ENCODE results near the gene ROM1.

DNA sequence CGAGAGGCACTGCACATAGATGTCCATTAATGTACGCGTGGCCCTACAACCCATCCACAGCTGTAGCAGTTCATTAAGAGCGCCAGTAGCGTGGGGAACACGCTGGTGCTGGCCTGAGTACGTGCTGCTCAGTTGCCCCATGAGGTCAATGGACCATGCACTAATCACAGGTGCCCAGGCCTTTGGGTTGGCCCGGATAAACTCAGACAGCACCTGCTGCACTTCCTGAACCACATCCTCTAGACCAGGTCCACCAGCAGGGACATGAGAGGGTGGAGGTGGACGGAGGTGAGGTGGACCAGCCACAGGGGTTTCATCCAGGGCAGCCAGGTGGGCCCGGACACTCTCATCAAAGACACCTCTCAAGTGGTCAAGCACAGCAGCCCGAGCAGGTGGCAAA lies 36.4 kb downstream of the ROM1 start:
- TF ChIP-seq EZH2 (IDR thresholded peaks at IDR 0.05; ENCODE audit: borderline replicate concordance, low read depth, low read length, severe bottlenecking) (no peak), CTCF (IDR thresholded peaks at IDR 0.05; ENCODE audit: borderline replicate concordance, extremely low read depth, low read length, poor library complexity, severe bottlenecking) (no peak)

Measured in DND-41 (cell line).